MG63 (cell line): ENCODE measurements around the gene ERC1. TPM values are rescaled to one million over a fixed set of nuclear protein-coding genes. Genes with fewer than 3 reads are reported as not detected.

Source experiments
- DNase-seq: peaks from one replicate; pipeline ENCODE4 v3.0.0-alpha.2; 2020
- H3K27me3 ChIP-seq: fragments of 250-450 bp; sonication (Bioruptor Pico); 2 replicates; pipeline ENCODE4 v1.5.1; 2020; ENCODE audit warnings: mild to moderate bottlenecking, moderate library complexity
- H3K36me3 ChIP-seq: fragments of 250-450 bp; sonication (Bioruptor Pico); 2 replicates; pipeline ENCODE4 v1.5.1; 2020; ENCODE audit warnings: mild to moderate bottlenecking, moderate library complexity
- H3K4me3 ChIP-seq: fragments of 250-450 bp; sonication (Bioruptor Pico); 2 replicates; pipeline ENCODE4 v1.5.1; 2020; ENCODE audit warnings: mild to moderate bottlenecking, moderate library complexity
- H3K9me3 ChIP-seq: fragments of 250-450 bp; sonication (Bioruptor Pico); 2 replicates; pipeline ENCODE4 v1.5.1; 2020; ENCODE audit warnings: mild to moderate bottlenecking, moderate library complexity
- total RNA-seq: library from RNA; depleted of rRNA; stranded (reverse); fragments of >200 nt; shearing (Covaris generic); gene quantifications from 2 replicates; pipeline ENCODE4 v1.2.3, GENCODE V29; 2014; ENCODE audit warnings: low replicate concordance

ERC1 gene
- total RNA-seq, 1 experiment from 2014 or later: 24.4 TPM

DNA sequence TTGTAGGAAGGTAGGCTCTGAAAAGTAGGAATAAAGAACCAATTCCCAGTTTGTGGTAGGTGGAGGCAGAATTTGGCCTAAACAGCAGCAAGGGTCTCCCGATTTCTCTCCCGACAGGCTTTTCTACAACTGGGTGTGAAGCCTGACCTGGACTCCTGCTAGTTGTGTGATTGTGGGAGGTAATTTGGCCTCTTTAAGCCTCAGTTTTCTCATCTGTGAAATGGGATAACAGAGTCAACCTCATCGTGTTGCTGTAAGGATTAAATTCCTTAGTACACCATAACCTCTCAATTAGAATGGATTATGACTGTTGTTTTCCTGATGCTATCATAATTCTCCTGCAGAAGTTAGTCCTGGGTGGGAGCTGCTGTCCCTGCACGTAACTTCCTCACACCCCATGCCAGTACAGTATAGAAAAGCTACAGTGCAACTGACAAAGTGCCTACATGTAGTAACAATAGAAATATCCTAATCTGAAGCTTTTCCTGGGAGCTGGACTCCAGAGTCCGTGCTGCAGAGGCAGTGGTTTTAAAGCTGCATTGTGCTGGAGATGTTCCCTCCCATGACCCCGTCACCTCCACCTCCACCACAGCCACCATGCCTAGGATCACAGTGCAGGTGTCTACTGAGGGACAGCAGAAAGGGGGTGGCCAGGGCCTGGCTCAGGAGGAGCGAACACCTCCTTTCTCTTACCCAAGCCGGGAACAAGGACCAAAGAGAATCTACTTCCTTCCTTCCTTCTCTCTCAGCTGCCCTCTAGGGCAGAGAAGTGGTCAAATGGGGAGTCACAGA lies 526.9 kb downstream of the ERC1 start:
- no peak for DNase-seq
- Histone ChIP-seq H3K27me3 (no peaks in the 10 kb centered on the region), H3K9me3 (peaks cover 5% of the 10 kb centered on the region; the same call in 1 of the 2 replicates), H3K36me3 (no peaks in the 10 kb centered on the region), H3K4me3 (no peak overlapping the region)

DNA sequence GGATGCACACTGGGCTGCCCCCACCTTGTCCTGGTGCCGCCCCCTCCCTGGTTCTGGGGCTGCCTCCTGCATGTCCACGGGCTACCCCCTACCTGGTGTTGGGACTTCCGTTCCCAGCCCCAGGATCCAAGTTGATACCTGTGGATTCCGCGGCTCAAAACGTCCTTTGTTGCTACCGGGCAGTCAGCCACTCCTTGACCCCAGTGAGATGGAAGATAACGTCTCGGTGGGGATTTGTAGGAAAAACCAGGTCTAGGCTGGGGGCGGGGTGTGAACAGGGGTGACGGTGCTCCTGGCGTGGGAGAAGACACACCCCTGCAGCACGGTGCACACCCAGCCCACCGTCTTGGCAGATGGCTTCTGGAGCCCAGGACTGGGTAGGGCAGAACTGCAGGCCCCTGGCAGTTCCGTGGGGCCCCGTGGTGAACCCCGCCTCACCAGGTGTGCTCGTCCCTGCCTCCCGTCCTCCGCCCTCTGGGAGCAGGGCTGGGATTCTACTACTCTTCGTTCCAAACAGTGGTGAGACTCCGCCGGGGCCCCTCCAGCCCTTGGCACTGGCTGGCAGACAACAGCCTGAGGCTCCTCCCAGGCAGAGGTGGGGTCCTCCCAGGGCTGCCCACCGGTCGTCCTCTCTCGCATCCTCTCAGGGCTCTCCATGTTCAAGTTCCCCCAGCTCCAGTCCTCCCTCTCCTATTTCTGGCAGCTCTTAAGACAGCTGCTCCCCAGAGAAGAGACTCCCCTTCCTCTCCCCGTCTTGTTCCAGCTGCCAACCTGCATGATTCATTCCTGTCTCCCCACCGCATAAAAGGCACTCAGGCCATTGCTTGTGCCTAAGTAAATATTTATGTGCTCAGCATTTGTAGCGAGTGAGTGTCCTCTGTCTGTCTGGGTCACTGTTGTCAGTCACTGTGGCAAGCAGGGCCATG lies 527.8 kb downstream of the ERC1 start:
- Histone ChIP-seq H3K27me3 (no peaks in the 10 kb centered on the region), H3K4me3 (no peak overlapping the region), H3K9me3 (peaks cover 5% of the 10 kb centered on the region; the same call in 1 of the 2 replicates), H3K36me3 (no peaks in the 10 kb centered on the region)
- peak; percentile 89 for DNase-seq

DNA sequence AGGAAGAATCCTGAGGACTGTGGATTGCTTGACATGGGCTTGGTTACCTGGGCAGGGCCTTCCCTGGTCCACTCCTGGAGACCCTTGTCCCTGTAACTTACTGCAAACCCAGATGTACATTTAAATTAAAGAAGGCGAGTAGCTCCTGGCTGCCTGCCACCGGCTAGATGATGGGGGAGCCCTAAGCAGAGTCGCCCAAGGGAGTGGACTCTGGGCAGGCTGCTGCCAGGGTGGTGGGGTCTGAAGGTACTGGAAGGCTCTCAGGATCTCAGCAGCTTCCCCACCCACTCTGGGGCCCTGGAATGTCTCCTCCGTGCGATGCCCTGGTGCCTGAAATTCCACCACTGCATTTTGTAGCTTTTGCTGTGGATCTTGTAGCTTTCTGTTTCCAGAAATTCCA lies 528.6 kb downstream of the ERC1 start:
- no peak overlapping the region for H3K4me3 ChIP-seq
- H3K27me3 ChIP-seq: no peaks in the 10 kb centered on the region
- no peak for DNase-seq
- H3K9me3 ChIP-seq: peaks cover 5% of the 10 kb centered on the region; the same call in 1 of the 2 replicates
- no peaks in the 10 kb centered on the region; the same call in 1 of the 2 replicates for H3K36me3 ChIP-seq

DNA sequence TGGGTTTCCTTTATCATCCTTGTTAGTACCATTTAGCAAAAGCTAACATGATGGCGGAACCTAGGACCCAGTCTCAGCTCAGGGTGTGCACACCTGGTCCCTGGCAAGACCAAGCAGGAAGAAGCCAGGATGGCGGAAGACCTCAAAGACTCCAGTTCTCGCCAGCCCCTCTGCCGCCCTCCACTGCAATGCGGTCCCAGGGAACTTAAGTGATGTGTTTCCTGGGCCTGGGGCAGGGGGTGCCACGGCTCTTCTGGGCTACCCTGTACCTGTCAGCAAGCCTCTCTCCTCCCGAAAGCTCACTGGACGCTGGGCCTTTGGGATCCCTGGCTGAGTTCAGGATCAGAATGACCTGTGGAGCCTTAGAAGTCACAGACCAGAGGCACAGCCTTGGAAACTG lies 532.0 kb downstream of the ERC1 start:
- no peaks in the 10 kb centered on the region for H3K9me3 ChIP-seq
- H3K4me3 ChIP-seq: no peak overlapping the region
- no peaks in the 10 kb centered on the region for H3K27me3 ChIP-seq
- H3K36me3 ChIP-seq: no peaks in the 10 kb centered on the region; the same call in none of the 2 replicates
- no peak for DNase-seq

DNA sequence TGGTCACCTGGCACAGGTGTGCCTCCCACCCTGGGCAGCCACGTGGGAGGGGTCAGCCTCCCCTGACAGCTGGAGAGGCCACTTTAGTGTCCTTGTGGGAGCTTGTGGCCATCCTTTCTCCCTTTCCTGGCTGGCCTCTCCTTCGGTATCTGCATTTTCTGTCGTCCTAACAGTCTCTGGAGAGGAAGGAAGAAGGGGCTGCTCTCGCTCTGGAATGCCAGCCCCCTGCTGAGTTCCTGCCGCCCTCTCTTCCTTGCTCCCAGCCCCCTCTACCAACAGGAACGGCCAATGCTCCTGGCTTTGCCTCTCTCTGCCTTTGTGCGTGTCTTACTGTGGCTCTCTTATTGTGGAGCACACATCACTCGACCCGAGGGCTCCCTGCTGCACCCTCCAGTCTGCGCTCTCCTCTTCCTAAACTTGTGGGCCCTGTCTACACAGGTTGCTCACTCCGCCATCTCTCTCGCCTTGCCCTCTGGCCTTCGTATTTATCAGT lies 532.6 kb downstream of the ERC1 start:
- H3K36me3 ChIP-seq: no peaks in the 10 kb centered on the region; the same call in none of the 2 replicates
- H3K27me3 ChIP-seq: no peaks in the 10 kb centered on the region
- H3K4me3 ChIP-seq: no peak overlapping the region
- no peaks in the 10 kb centered on the region for H3K9me3 ChIP-seq
- no peak for DNase-seq

DNA sequence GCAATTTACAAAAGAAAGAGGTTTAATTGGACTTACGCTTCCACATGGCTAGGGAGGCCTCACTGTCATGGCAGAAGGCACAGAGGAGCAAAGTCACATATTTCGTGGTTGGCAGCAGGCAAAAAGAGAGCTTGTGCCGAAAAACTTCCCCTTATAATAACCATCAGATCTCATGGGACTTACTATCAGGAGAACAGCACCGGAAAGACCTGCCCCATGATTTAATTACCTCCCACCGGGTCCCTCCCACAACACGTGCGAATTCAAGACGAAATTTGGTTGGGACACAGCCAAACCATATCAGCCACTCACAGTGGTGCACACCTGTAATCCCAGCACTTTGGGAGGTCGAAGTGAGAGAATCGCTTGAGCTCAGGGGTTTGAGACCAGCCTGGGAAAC lies 534.8 kb downstream of the ERC1 start:
- no peaks in the 10 kb centered on the region for H3K9me3 ChIP-seq
- no peaks in the 10 kb centered on the region; the same call in none of the 2 replicates for H3K36me3 ChIP-seq

DNA sequence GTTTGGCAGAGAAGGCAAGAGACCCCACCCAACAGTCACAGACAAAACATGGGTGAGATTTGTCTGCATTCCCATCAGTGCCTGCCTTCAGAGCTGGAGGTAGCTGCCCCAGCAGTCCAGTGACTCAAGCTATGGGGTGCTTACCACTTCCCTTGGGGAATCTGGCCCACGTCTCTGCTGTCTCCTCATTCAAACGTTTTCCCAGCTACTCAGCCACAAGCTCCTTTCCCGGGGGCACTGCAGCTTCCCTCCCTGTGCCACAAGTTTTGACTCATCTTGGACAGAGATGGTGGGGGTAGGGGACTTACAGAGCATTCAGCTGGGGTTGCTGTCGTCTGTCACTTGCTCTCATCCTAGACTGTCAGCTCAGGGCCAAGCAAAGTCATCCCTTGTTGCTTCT lies 536.8 kb downstream of the ERC1 start:
- no peaks in the 10 kb centered on the region for H3K9me3 ChIP-seq
- peak; percentile 89 for DNase-seq
- H3K36me3 ChIP-seq: peaks cover 18% of the 10 kb centered on the region
- peak overlapping the region; percentile 10; the same call in 1 of the 2 replicates for H3K4me3 ChIP-seq
- H3K27me3 ChIP-seq: no peaks in the 10 kb centered on the region

More for the DNA sequence above, 534.8 kb downstream of the ERC1 start:
- DNase-seq: no peak
- Histone ChIP-seq H3K4me3 (no peak overlapping the region), H3K27me3 (no peaks in the 10 kb centered on the region)

DNA sequence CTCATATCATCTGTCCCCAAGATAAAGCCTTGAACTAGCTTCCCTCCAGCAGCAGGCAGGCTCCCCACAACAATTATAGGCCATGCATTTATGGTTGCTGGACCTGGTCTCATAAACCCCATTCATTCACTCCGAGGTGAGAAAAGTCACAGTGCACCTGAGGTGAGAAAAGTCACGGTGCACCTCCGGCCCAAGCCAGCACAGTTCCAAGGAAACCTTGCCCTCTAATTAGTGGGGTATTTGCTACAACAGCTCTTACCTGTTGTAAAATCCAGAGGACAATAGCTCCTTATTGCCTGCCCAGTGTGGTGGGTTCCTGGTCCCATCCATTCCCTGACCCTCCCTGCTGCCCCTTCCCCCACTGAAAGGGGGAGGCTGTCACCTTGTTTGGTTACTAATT lies 537.8 kb downstream of the ERC1 start:
- Histone ChIP-seq H3K36me3 (peaks cover 28% of the 10 kb centered on the region), H3K27me3 (no peaks in the 10 kb centered on the region), H3K9me3 (no peaks in the 10 kb centered on the region), H3K4me3 (peak overlapping the region; percentile 53)
- no peak for DNase-seq

DNA sequence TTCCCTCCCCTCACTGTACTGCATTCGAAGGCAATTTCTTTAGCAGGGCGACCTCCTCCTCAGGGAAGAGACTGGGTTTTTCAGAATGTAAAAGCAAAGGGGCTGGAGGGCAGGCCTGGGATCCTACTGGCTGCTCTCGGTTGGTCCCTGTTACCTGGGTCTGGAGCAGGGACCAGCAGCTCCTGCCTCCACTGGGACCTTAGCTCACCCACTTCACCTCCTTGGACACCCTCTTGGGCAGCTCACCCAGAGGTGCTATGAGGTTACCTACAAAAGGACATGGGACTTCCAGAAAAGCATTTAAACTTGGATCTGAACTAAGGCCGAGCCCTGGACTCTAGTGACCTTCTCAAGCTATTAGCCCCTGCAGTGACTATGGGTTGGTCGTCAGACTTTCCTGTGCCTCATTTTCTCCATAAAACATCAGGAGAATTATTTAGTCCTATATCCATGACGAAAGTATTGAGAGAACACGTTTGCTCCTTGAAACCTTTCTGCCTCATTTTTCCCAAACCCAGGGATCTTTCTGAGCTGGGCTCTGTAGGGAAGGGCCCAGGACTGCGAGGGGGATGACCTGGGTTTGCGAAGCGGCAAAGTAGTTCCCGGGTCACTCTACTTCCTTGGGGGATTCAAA lies 538.3 kb downstream of the ERC1 start:
- DNase-seq: no peak
- Histone ChIP-seq H3K9me3 (no peaks in the 10 kb centered on the region), H3K36me3 (peaks cover 31% of the 10 kb centered on the region), H3K4me3 (peak overlapping the region; percentile 53), H3K27me3 (no peaks in the 10 kb centered on the region)

DNA sequence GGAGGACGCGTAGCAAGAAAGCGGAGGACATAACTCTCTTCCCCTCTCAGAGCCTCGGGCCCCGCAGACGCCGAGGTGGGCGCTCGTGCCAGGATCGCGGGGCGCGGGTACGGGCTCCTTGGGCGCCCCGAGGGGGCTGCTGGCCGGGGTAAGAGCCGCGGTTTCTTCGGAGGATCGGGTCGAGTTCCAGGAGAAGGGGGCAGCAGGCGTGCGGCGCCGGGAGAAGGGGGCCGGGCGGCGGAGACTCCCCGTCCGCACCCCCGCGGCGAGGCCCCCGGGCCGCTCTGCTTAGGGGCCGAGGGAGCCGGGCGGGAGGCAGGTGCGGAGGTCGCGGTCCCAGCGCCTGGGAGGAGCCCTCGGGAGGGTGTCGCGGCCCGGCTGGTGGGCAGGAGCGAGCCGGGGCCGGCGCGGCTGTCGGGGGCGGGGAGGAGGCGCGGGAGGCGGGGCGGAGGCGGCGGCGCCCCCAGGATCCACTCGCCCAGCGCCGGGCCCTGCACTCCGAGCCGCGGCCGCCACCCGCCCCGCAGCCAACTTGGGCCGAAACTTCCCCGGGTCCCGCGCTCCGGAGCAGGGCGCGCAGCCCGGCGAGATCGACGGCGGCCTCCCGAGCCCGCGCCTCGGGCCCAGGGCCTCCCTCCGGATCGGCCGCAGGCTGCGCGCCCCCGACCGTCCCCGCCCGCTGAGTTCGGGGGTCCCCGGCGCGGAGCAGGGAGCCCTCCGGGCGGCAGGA lies 539.0 kb downstream of the ERC1 start:
- peak; percentile 78 for DNase-seq
- H3K9me3 ChIP-seq: no peaks in the 10 kb centered on the region
- H3K4me3 ChIP-seq: peak overlapping the region; percentile 53
- H3K27me3 ChIP-seq: no peaks in the 10 kb centered on the region
- H3K36me3 ChIP-seq: peaks cover 38% of the 10 kb centered on the region

DNA sequence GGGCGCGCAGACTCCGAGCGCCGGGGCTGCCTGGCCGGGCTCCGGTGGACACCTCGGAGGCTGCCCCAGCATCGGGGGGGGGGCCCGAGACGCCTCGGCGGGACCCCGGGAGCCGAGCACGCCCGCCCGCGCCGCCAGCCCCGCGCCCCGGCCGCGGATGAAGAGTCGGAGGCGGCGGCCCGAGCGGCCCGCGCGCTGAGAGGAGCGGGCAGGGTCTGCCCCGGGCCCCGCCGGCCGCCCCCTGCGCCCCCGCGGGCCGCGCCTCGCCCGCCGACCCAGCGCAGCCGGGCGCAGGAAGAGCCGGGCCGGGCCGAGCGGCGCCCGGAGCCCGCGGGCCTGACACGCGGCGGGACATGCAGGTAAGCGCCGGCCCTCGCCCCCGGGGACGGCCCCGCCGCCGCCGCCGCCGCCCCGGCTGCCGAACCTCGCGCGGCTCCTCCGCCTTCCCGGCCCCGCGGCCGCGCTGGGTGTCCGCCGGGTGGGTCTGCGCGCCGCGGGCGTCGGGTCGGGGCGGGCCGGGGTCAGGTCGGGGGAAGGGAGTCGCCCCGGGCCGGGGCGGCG lies 539.6 kb downstream of the ERC1 start:
- H3K36me3 ChIP-seq: peaks cover 44% of the 10 kb centered on the region
- no peak for DNase-seq
- H3K4me3 ChIP-seq: peak overlapping the region; percentile 78
- no peaks in the 10 kb centered on the region for H3K9me3 ChIP-seq
- H3K27me3 ChIP-seq: no peaks in the 10 kb centered on the region

DNA sequence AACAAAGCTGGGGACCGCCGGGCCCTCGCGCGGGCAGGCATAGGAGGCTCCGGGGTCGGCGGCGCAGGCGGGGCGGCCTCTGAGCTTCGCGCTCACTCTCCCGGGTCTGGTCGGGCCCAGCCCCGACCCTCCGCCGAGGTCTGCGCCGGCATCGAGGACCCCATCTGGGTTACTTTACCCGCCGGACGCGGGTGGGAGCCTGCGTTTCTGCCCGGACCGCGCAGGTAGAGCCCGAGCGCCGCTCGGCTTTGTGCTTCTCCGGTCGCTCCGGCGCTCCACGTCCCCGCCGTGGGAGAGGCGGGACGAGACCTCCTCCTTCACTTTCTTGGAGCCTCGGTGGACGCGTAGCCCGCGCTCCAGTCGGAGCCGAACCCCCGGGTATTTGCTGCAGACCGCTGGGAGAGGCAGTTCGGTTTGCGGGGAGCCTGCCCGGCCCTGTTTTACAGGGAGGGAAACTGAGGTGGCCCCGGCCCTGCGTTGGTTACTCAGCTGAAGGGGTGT lies 540.2 kb downstream of the ERC1 start:
- no peak for DNase-seq
- Histone ChIP-seq H3K36me3 (peaks cover 47% of the 10 kb centered on the region), H3K4me3 (peak overlapping the region; percentile 78), H3K9me3 (no peaks in the 10 kb centered on the region), H3K27me3 (no peaks in the 10 kb centered on the region)

DNA sequence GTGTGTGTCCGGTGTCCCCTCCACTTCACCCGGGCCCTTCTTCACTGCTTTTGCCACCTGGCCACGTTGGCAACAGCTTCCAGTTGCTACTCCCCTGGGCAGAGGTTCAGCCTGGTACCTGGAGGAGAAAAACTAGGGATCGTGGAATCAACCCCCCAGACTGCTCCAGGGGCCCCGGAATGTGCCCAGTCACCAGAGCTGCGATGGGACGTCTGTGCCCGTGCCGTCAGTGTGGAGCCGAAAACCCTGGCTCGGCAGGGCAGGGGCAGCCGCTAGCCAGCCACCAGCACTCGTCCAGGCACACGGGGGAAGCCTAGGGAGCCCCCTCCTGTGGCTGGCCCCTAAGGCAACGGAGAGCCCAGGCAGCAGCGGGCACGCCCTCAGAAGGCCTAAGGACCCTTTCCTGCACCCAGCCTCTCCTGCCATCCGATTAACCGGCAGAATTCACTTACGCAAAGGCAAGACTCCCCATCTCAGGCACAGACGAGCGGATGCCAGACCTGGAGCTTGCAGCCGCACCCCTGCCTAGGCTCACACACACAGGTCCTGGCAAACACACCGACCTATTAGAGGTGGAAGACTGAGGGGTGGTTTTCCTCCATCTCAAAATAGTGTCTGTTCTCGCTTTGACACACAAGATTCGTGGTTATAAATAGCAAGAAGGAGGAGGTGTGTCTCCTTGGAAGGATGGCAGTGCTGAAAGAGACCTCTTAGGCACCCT lies 540.8 kb downstream of the ERC1 start:
- H3K4me3 ChIP-seq: peak overlapping the region; percentile 78
- no peak for DNase-seq
- H3K9me3 ChIP-seq: no peaks in the 10 kb centered on the region
- H3K27me3 ChIP-seq: no peaks in the 10 kb centered on the region
- peaks cover 53% of the 10 kb centered on the region for H3K36me3 ChIP-seq

DNA sequence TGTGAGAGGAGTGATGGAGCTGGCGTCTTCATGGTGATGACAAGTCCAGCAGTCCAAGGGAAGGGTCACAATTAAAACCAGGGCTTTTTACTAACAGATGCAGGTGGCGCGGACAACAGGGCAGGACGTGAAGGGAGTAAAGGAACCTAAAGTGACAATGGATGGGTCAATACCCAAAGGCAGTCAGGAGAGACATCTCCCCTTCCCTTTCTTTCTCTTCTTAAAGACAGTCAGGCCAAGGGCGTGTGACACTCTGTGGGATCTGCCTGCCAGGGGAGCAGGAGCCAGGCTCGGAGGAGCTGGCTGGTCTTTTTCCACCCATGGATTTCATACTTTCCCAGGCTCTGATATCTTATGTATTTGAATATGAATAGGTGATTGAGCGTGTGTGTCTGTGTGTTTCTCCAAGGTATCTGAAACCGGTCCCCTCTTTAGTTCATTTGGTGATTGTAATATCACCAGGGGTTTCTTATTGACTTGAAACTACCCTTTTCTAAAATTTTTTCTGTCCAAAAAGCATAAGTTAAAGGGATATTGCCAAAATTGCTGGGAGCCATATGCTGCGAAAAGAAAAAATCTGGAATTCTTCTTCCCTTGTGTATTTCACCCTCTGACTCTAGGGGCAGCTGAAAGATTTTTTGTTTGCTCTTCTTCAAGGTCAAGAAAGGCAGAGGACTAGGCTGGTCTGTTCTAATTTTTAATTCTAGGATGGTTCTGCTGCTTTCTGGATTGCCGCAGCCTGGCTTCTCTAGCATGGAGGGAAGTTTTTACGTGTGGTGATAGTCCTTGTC lies 541.5 kb downstream of the ERC1 start:
- H3K36me3 ChIP-seq: peaks cover 60% of the 10 kb centered on the region
- DNase-seq: no peak
- H3K4me3 ChIP-seq: peak overlapping the region; percentile 78

More for the DNA sequence above, 541.5 kb downstream of the ERC1 start:
- no peaks in the 10 kb centered on the region for H3K9me3 ChIP-seq
- no peaks in the 10 kb centered on the region for H3K27me3 ChIP-seq
